RWPE1 (cell line): ENCODE results near the gene PHRF1.

ENCODE experiments used
- CTCF ChIA-PET: fragments of 350-600 bp; sonication (Branson Sonifier 250); formaldehyde crosslinking; extraction: SDS; loops from one replicate; lab custom pipeline; 2021; lab: Yijun Ruan, JAX
- POLR2A ChIA-PET: fragments of 400-600 bp; formaldehyde crosslinking; extraction: SDS; loops from one replicate; lab custom pipeline; 2020; ENCODE audit warnings: antibody characterized with exemption; ENCODE audit not compliant: low non-redundant PET; lab: Yijun Ruan, JAX
- DNase-seq: peaks from one replicate; pipeline ENCODE4 v3.0.0; 2012; ENCODE audit warnings: low spot score
- H3K27ac ChIP-seq: fragments of 450-650 bp; 2 replicates; pipeline ENCODE4 v1.5.1; 2017
- CTCF ChIP-seq: fragments of 450-650 bp; conservative IDR thresholded peaks from 2 replicates; pipeline ENCODE4 v1.5.1; 2017; ENCODE audit warnings: low read depth, mild to moderate bottlenecking

Gene PHRF1

GRCh38 chr11:607971-608659 lies 31.8 kb downstream of the PHRF1 start:
- no peak for DNase-seq
- ChIA-PET CTCF (no interaction called here), POLR2A (interaction anchor here (1.1 kb wide), 1 partner anchor 7 kb away, joined by 3 read pairs; the partner anchor contains the start of gene IRF7)
- H3K27ac ChIP-seq = peak overlapping the region; percentile 79
- TF ChIP-seq CTCF = no peak

DNA sequence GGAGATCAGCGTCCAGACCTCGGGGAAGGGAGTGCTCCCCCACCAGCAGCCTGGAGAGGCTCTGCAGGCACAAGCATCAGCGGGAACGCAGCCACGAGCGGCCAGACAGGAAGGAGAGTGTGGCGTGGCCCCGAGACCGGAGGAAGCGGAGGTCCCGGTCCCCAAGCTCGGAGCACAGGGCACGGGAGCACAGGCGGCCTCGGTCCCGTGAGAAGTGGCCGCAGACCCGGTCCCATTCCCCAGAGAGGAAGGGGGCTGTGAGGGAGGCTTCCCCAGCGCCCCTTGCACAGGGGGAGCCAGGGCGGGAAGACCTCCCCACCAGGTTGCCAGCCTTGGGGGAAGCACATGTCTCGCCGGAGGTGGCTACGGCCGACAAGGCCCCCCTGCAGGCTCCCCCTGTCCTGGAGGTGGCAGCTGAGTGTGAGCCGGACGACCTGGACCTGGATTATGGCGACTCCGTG lies 32.6 kb downstream of the PHRF1 start:
- TF ChIP-seq CTCF = no peak
- no peak overlapping the region for H3K27ac ChIP-seq
- POLR2A ChIA-PET = no interaction called here
- DNase-seq = no peak
- CTCF ChIA-PET = no interaction called here

DNA sequence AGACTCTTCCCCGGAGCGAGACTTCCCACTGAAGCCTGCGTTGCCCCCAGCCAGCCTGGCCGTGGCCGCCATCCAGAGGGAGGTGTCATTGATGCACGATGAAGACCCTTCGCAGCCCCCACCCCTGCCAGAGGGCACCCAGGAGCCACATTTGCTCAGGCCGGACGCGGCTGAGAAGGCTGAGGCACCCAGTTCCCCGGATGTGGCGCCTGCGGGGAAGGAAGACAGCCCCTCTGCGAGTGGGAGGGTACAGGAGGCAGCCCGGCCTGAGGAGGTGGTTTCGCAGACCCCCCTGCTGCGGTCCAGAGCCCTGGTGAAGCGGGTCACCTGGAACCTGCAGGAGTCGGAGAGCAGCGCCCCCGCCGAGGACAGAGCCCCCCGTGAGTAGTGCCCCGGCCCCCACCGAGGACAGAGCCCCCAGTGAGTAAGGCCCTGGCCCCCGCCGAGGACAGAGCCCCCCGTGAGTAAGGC lies 33.1 kb downstream of the PHRF1 start:
- DNase-seq = no peak
- no peak for TF ChIP-seq CTCF
- ChIA-PET CTCF (no interaction called here), POLR2A (no interaction called here)
- peak overlapping the region; percentile 88 for H3K27ac ChIP-seq

DNA sequence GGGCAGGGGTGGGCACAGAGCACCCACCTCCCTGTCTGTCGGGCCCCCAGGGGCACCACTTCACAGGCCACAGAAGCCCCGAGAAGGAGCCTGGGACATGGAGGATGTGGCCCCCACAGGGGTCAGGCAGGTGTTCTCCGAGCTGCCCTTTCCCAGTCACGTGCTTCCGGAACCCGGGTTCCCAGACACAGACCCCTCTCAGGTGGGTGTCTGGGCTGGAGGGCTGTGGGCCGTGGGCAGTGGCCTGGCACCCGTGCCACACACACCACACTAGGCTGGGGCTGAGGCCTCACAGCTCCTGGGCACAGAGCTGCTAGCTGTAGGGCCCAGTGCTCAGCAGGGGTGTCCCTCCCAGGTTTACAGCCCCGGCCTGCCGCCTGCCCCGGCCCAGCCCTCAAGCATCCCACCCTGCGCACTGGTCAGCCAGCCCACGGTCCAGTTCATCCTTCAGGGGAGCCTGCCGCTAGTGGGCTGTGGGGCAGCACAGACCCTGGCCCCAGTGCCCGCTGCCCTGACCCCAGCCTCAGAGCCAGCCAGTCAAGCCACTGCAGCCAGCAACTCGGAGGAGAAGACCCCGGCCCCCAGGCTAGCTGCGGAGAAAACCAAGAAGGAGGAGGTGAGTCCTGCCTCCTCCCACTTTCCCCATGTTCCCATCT lies 34.0 kb downstream of the PHRF1 start:
- no peak for TF ChIP-seq CTCF
- POLR2A ChIA-PET = no interaction called here
- H3K27ac ChIP-seq = peak overlapping the region; percentile 88
- DNase-seq = no peak
- CTCF ChIA-PET = no interaction called here

DNA sequence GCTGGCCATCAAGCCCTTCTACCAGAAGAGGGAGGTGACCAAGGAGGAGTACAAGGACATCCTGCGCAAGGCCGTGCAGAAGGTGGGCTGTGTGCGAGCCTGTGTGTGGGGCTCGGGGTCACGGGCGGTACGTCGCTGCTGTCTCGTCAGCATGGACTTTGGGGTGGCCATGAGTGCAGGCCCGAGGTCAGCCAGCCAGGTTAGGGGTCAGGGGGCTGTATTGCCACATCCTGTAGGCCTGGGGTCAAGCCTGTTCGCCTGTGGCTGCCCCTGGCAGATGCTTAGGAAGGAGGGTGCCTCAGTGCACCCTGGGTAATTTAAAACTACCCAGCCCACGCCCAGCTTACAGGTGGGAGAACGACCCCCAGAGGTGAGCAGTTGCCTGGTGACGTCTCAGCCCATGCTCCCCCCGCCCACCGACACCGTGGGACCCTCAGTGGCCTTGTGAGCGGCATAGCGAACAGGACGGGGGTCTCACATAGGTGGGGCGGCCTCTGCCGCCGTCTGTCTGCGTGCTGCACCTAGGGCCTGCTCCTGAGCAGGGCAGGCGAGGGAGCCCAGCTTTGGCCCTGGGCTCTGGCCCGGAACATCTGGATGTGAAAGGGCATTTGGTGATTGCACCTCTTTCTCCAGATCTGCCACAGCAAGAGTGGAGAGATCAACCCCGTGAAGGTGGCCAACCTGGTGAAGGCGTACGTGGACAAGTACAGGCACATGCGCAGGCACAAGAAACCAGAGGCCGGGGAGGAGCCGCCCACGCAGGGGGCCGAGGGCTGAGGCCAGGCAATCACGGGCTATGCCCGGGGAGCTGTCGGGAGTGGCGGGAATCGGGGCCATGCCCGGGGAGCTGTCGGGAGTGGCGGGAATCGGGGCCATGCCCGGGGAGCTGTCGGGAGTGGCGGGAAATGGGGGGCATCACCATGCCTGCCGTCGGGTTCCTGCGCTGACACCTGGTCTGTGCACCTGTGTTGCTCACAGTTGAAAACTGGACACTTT lies 35.0 kb downstream of the PHRF1 start:
- peak overlapping the region; percentile 88 for H3K27ac ChIP-seq
- ChIA-PET CTCF (interaction anchor here (0.7 kb wide), 1 partner anchor 507 kb away, joined by 3 read pairs; no protein-coding TSS in a partner anchor), POLR2A (no interaction called here)
- TF ChIP-seq CTCF = no peak
- no peak for DNase-seq
